HFFc6 (cell line): ENCODE results near the gene PKIB. TPM values are rescaled to one million over a fixed set of nuclear protein-coding genes. Genes with fewer than 3 reads are reported as not detected.

Experiments
- DNase-seq: peaks from one replicate; pipeline ENCODE4 v3.0.0-alpha.2; 2018
- H3K27ac Mint-ChIP-seq: 2 replicates; pipeline ENCODE4 v1.8.0; 2020; ENCODE audit warnings: mild to moderate bottlenecking, mixed read lengths
- H3K27me3 Mint-ChIP-seq: 2 replicates; pipeline ENCODE4 v1.8.0; 2021; ENCODE audit warnings: mild to moderate bottlenecking, moderate library complexity, mixed read lengths; ENCODE audit not compliant: insufficient read depth
- H3K36me3 Mint-ChIP-seq: 2 replicates; pipeline ENCODE4 v1.8.0; 2021; ENCODE audit warnings: low read depth, mixed read lengths
- H3K4me1 Mint-ChIP-seq: 2 replicates; pipeline ENCODE4 v1.8.0; 2020; ENCODE audit warnings: low read depth, mixed read lengths
- H3K4me3 Mint-ChIP-seq: 2 replicates; pipeline ENCODE4 v1.8.0; 2020; ENCODE audit warnings: mild to moderate bottlenecking, moderate library complexity, mixed read lengths
- H3K9me3 Mint-ChIP-seq: 2 replicates; pipeline ENCODE4 v1.8.0; 2020; ENCODE audit warnings: mild to moderate bottlenecking, mixed read lengths
- CTCF ChIP-seq: fragments of 200-600 bp; sonication (generic); IDR thresholded peaks from 2 replicates; pipeline ENCODE4 v1.5.0; 2021; ENCODE audit warnings: antibody characterized with exemption, mild to moderate bottlenecking
- total RNA-seq, 6 experiments: library from RNA; stranded (reverse); fragmentation: NEBNext Ultra II Directional; extraction: Animal tissue kit (Norgen Biotek cat#: 25700); gene quantifications; 2 replicates in 1 of 6; 3 replicates in 5 of 6; pipeline ENCODE4 v1.2.3, GENCODE V29; 2021

Gene PKIB
- total RNA-seq, 6 experiments from 2014 or later = 0.22 TPM; not detected in 5

GRCh38 chr6:122673343-122673961, 63.2 kb downstream of the PKIB start:
- no peak overlapping the region for H3K27ac Mint-ChIP-seq
- H3K9me3 Mint-ChIP-seq = peaks cover 5% of the 10 kb centered on the region; the same call in 1 of the 2 replicates
- H3K36me3 Mint-ChIP-seq = no peaks in the 10 kb centered on the region
- H3K27me3 Mint-ChIP-seq = no peaks in the 10 kb centered on the region
- no peaks in the 10 kb centered on the region for H3K4me1 Mint-ChIP-seq
- H3K4me3 Mint-ChIP-seq = no peak overlapping the region
- TF ChIP-seq CTCF = no peak
- no peak for DNase-seq

DNA sequence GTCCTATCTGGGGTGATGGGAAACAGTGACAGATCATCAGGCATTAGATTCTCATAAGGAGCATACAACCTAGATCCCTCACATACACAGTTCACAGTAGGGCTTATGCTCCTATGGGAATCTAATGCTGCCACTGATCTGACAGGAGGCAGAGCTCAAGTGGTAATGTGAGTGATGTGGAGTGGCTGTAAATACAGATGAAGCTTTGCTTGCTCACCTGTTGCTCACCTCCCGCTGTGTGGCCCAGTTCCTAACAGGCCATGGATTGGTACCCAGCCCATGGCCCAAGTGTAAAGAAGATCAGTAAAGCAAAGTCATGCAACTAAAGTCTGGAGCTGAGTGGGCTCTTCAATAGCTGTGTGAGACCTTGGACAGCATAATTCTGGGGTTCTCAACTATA, 65.9 kb downstream of the PKIB start:
- H3K4me3 Mint-ChIP-seq = no peak overlapping the region
- no peak for TF ChIP-seq CTCF
- H3K27me3 Mint-ChIP-seq = no peaks in the 10 kb centered on the region
- no peaks in the 10 kb centered on the region for H3K36me3 Mint-ChIP-seq
- no peak for DNase-seq
- H3K4me1 Mint-ChIP-seq = no peaks in the 10 kb centered on the region
- H3K27ac Mint-ChIP-seq = no peak overlapping the region
- peaks cover 5% of the 10 kb centered on the region; the same call in 1 of the 2 replicates for H3K9me3 Mint-ChIP-seq

DNA sequence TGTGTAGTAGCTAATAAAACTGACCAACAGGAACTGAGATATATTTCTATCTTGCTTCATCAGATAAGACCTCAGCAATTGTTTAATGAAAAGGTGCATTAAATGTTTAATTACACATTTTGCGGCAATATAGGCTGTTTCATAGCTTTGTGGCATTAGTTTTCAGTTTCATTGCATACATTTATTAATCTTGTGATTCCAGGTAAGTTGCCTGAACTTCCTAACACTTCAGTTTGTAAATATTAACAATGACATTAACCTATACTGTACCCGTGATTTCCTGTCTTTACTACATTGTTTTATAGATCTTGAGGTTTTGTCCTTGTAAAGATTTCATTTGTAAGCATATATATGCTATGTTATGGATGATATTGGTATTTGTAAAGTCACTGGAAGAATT, 66.5 kb downstream of the PKIB start:
- DNase-seq = no peak
- H3K9me3 Mint-ChIP-seq = peaks cover 5% of the 10 kb centered on the region; the same call in 1 of the 2 replicates
- H3K27ac Mint-ChIP-seq = no peak overlapping the region
- TF ChIP-seq CTCF = no peak
- H3K4me1 Mint-ChIP-seq = no peaks in the 10 kb centered on the region
- H3K36me3 Mint-ChIP-seq = no peaks in the 10 kb centered on the region
- no peaks in the 10 kb centered on the region for H3K27me3 Mint-ChIP-seq
- H3K4me3 Mint-ChIP-seq = no peak overlapping the region

DNA sequence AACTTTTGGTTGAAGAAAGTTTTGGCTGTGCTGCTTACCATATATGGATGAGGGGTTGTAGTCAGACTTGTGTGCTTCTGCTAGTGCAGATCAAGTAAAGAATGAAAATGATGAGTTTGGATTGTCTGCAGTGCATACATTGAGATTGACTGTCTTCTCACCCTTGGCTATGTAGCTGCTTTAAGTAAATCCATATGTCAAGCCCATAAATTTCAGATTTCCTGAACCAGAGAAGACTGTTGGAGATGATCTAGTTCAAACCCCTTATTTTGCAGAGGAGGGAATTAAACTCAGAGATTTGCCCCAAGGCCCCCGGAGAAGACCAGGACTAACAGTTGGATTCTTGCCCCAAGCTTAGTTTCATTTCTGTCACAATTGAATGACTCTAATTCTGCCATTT, 67.2 kb downstream of the PKIB start:
- no peaks in the 10 kb centered on the region for H3K36me3 Mint-ChIP-seq
- H3K4me1 Mint-ChIP-seq = no peaks in the 10 kb centered on the region
- peaks cover 5% of the 10 kb centered on the region; the same call in 1 of the 2 replicates for H3K9me3 Mint-ChIP-seq
- H3K27ac Mint-ChIP-seq = no peak overlapping the region
- no peak for TF ChIP-seq CTCF
- no peak for DNase-seq
- no peaks in the 10 kb centered on the region for H3K27me3 Mint-ChIP-seq
- 0 out of 2 replicates have a peak overlapping the region, but pooled peaks have one; percentile 54 for H3K4me3 Mint-ChIP-seq

- Mint-ChIP-seq H3K4me3 (no peak overlapping the region), H3K9me3 (peaks cover 5% of the 10 kb centered on the region; the same call in 1 of the 2 replicates), H3K27me3 (no peaks in the 10 kb centered on the region), H3K27ac (no peak overlapping the region), H3K36me3 (no peaks in the 10 kb centered on the region), H3K4me1 (no peaks in the 10 kb centered on the region)
- DNase-seq = no peak
- TF ChIP-seq CTCF = no peak
Observed at GRCh38 chr6:122678841-122679240, 68.6 kb downstream of the PKIB start.
